HTERT RPE-1 (cell line): ENCODE measurements around the gene FGFBP1.
"Not testable (repeated sequence)": the region's sequence is repeated elsewhere in the genome, so short reads cannot be mapped to it uniquely, and the experiment has no call there.

ENCODE experiments used
- in situ Hi-C: fragments of 300-500 bp; cut with MboI; formaldehyde crosslinking; loops from 4 replicates; pipeline ENCODE4 v1.14.3; 2020; ENCODE audit warnings: low sequenced_read_pairs

Gene FGFBP1

GRCh38 chr4:15947684-15948083 is 9.1 kb upstream of the FGFBP1 start:
- in situ Hi-C loops, result no loop called here

GRCh38 chr4:15945516-15945915 is 7.0 kb upstream of the FGFBP1 start:
- in situ Hi-C loops, result no loop called here

- in situ Hi-C loops, result no loop called here
These were observed 6.4 kb upstream of the FGFBP1 start for GRCh38 chr4:15944895-15945294.

GRCh38 chr4:15942283-15942682 is 3.7 kb upstream of the FGFBP1 start:
- in situ Hi-C loops, result no loop called here

GRCh38 chr4:15938182-15938581 is 358 bp downstream of the FGFBP1 start:
- in situ Hi-C loops, result no loop called here

- in situ Hi-C loops, result no loop called here
These were observed 2.0 kb downstream of the FGFBP1 start for GRCh38 chr4:15936495-15936894.

GRCh38 chr4:15935504-15936402 is 2.8 kb downstream of the FGFBP1 start:
- in situ Hi-C loops, result no loop called here

- in situ Hi-C loops, result no loop called here
These were observed 4.3 kb downstream of the FGFBP1 start for GRCh38 chr4:15934259-15934658.

GRCh38 chr4:15931451-15932210 is 6.9 kb downstream of the FGFBP1 start:
- in situ Hi-C loops, result no loop called here

- in situ Hi-C loops, result no loop called here
These were observed 8.2 kb downstream of the FGFBP1 start for GRCh38 chr4:15930314-15930713.

GRCh38 chr4:15929540-15929939 is 9.0 kb downstream of the FGFBP1 start:
- in situ Hi-C loops, result no loop called here

GRCh38 chr4:15928883-15929282 is 9.7 kb downstream of the FGFBP1 start:
- in situ Hi-C loops, result no loop called here

GRCh38 chr4:15926486-15926885 is 12.1 kb downstream of the FGFBP1 start:
- in situ Hi-C loops, result no loop called here

- in situ Hi-C loops, result no loop called here
These were observed 12.7 kb downstream of the FGFBP1 start for GRCh38 chr4:15925830-15926229.

- in situ Hi-C loops, result no loop called here
These were observed 17.0 kb downstream of the FGFBP1 start for GRCh38 chr4:15921592-15921932.

GRCh38 chr4:15920723-15921591 is 17.6 kb downstream of the FGFBP1 start:
- in situ Hi-C loops, result no loop called here

- in situ Hi-C loops, result no loop called here
These were observed 19.9 kb downstream of the FGFBP1 start for GRCh38 chr4:15918484-15919129.

- in situ Hi-C loops, result no loop called here
These were observed 21.2 kb downstream of the FGFBP1 start for GRCh38 chr4:15917297-15917696.

- in situ Hi-C loops, result not testable (repeated sequence)
These were observed 22.2 kb downstream of the FGFBP1 start for GRCh38 chr4:15916358-15916757.

GRCh38 chr4:15914736-15915135 is 23.8 kb downstream of the FGFBP1 start:
- in situ Hi-C loops, result no loop called here

- in situ Hi-C loops, result no loop called here
These were observed 24.2 kb downstream of the FGFBP1 start for GRCh38 chr4:15914291-15914690.
